HG02870 (cell line): ENCODE data around the gene CNTLN.
A peak's percentile ranks its signal among the peaks of the same experiment; 100 is the strongest.

ENCODE experiments used
- ATAC-seq: cut with Tn5 transposase; IDR thresholded peaks from one replicate; pipeline ENCODE4 v1.9.1; 2021; ENCODE audit warnings: mild to moderate bottlenecking, moderate library complexity; ENCODE audit not compliant: unreplicated experiment

Gene CNTLN, protein sequence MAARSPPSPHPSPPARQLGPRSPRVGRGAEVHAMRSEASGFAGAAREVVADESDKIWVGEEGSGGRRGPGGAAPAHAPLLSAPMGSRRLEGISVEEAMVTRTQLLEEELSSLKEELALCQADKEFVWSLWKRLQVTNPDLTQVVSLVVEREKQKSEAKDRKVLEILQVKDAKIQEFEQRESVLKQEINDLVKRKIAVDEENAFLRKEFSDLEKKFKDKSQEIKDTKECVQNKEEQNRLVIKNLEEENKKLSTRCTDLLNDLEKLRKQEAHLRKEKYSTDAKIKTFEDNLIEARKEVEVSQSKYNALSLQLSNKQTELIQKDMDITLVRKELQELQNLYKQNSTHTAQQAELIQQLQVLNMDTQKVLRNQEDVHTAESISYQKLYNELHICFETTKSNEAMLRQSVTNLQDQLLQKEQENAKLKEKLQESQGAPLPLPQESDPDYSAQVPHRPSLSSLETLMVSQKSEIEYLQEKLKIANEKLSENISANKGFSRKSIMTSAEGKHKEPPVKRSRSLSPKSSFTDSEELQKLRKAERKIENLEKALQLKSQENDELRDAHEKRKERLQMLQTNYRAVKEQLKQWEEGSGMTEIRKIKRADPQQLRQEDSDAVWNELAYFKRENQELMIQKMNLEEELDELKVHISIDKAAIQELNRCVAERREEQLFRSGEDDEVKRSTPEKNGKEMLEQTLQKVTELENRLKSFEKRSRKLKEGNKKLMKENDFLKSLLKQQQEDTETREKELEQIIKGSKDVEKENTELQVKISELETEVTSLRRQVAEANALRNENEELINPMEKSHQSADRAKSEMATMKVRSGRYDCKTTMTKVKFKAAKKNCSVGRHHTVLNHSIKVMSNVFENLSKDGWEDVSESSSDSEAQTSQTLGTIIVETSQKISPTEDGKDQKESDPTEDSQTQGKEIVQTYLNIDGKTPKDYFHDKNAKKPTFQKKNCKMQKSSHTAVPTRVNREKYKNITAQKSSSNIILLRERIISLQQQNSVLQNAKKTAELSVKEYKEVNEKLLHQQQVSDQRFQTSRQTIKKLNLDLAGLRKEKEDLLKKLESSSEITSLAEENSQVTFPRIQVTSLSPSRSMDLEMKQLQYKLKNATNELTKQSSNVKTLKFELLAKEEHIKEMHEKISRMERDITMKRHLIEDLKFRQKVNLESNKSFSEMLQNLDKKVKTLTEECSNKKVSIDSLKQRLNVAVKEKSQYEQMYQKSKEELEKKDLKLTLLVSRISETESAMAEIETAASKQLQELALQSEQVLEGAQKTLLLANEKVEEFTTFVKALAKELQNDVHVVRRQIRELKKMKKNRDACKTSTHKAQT (N-terminal part only)

GRCh38 chr9:17134396-17135294, at the start of gene CNTLN:
Gene CNTLN, plus strand, starts transcription at chr9:17135040. Its CDS starts 26 bp downstream, at chr9:17135066.
- peak; percentile 71 for ATAC-seq

DNA sequence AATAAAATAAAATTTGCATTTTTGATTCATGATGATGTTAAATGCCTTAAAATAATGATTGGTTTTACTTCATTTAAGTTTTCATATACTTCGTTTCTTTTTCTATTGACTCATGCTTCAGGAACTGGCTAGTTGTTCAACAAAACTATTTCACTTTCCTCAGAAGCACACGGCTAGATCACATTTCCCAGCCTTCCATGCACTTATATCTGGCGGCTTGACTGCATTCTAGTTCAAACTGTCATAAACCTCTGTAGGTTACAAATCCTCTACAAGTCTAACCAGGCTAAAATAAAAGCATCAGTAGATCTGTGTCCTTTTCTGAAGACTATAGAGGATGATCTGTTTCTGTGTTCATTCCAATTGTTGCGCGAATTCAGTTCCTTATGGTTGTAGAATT, 46.3 kb upstream of the CNTLN start:
- ATAC-seq: no peak

GRCh38 chr9:17090041-17090440, 44.8 kb upstream of the CNTLN start:
- ATAC-seq: no peak

GRCh38 chr9:17116400-17116837, 18.4 kb upstream of the CNTLN start:
- ATAC-seq: no peak

GRCh38 chr9:17117372-17117771, 17.5 kb upstream of the CNTLN start:
- no peak for ATAC-seq

GRCh38 chr9:17120203-17120602, 14.6 kb upstream of the CNTLN start:
- no peak for ATAC-seq

- no peak for ATAC-seq
These were observed 13.6 kb upstream of the CNTLN start for GRCh38 chr9:17121264-17121663.

GRCh38 chr9:17130291-17130690, 4.5 kb upstream of the CNTLN start:
- no peak for ATAC-seq

DNA sequence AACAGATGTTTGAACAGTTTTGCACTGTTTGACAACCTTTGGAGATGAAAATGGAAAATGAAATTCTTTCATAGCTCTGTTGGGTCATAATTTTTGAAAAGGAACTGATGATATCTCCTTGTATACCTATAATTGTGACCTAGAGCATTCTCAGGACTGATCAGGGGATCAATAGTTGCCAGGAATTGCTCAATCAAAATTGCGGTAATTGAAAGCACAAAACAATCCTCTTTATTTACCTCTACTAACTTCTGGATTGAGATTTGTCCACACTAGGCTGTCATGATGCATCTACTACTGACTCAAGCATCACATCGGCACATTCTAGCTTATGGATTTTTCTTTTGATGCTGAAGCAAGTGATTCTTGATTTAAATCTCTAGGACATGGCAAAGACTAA, 4.1 kb upstream of the CNTLN start:
- ATAC-seq: no peak

GRCh38 chr9:17131494-17131893, 3.3 kb upstream of the CNTLN start:
- ATAC-seq: no peak

DNA sequence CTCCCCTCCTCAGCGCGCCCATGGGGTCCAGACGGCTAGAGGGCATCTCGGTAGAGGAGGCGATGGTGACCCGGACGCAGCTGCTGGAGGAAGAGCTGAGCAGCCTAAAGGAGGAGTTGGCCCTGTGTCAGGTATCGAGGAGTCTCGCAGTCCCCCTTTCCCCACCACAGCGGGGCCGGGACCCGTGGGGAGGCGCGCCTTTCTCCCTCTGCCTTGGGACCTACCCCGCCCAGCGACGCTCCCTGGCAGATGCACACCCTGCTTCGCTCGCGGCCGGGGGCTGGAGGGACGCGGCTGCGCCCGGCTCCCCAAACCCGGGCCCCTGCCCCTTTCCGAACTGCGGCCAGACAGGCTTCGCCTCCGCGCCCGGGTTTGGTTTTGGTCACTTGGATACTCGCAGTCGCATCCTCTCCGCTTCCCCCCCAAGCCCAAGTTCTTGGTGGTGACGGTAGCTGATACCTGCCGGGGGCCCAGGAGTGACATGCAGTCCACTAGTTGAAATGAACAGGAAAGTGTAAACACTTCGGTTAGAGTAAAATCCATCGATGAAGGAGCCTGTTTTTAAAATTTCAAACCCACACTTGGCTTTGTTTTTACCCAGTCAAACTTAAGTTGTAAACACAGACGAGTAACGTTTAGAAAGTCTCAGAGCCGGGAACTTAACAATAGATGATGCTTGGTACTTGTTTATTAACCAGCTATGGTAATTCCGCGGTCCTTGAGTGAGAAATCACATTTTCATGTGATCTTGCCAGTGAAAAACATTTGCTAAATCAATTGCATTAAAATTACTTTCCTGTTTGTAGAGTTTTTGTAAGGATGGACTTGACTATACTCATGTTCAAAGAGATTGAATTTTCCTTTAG, 688 bp downstream of the CNTLN start:
- peak; percentile 63 for ATAC-seq

DNA sequence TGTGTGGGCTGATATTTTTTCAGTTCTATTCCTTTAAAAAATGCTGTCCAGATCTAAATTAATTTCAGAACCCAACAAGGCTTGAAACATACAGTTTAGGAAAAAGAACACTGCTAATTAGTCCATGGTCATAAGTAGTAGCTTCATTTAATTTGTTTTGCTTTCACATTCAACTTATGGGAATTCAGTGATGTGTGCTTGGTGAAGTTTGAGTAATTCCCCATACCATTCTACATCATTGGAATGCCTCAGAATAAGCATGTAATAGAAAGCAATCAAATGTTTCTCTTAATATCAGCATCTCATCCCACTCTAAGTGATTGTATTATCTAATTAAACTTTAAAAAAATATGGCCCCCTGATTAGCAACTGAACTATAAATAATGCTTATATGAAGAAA, 2.7 kb downstream of the CNTLN start:
- no peak for ATAC-seq

GRCh38 chr9:17138503-17138902, 3.7 kb downstream of the CNTLN start:
- no peak for ATAC-seq

DNA sequence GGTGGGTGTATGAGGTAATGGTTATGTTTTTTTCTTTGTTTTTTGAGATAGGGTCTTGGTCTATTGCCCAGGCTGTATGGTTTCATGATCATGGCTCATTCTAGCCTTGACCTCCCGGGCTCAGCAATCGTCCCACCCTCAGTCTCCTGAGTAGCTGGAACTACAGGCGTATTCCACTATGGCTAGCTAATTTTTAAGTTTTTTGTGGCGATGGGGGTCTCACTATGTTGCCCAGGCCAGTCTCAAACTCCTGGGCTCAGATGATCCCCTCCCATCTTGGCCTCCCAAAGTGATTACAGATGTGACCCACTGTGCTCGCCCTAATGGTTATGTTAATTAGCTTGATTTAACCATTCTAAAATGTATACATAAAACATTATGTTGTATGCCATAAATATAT, 5.6 kb downstream of the CNTLN start:
- ATAC-seq: no peak

GRCh38 chr9:17148324-17148723, 13.5 kb downstream of the CNTLN start:
- no peak for ATAC-seq

DNA sequence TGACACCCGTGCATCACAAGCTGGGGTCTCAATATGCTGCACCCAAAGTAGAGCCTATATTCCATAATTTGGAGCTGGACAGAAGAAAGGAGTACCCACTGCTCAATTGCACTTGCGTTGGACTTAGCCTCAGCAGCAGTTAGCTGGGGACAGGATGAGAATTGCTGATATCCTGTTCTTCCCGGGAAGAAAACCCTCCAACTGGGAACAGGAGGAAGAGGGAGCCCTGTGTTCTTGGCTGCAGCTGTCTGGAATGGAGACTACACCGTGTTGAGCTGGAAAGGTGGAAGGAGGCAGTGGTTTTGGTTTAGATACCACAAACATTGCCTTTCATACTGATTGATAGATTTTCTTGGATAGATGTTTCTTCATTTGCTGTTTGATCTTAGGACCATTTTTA, 24.6 kb downstream of the CNTLN start:
- ATAC-seq: no peak

GRCh38 chr9:17160327-17160726, 25.5 kb downstream of the CNTLN start:
- ATAC-seq: no peak

DNA sequence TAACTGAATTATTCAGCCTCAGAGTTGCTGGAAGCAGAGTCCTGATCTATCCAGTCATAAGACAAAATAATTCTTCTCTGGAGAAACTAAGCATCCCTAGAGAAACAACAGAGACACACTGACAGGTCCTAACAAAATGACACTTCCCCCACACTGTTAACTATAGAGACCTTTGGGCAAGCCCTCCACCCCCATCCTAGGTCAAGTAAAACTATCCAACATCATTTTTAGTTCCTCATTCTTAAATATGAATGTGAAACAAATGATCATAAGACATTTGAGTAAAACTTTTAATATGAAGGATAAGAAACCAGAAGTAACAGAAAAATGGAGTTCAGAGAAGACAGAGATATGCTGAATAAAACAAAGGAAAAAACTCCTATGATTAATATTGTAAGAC, 30.9 kb downstream of the CNTLN start:
- ATAC-seq: no peak

GRCh38 chr9:17166346-17166745, 31.5 kb downstream of the CNTLN start:
- ATAC-seq: no peak
